Glutamatergic neuron (in vitro differentiated cells): ENCODE measurements around the gene THAP8. TPM values are rescaled to one million over a fixed set of nuclear protein-coding genes. Genes with fewer than 3 reads are reported as not detected.

Experiments used
- DNase-seq: peaks from one replicate; pipeline ENCODE4 v3.0.0; 2022
- H3K27ac Mint-ChIP-seq: one replicate; pipeline ENCODE4 v1.8.0; 2020; ENCODE audit warnings: mild to moderate bottlenecking, mixed read lengths, inconsistent platforms; ENCODE audit not compliant: unreplicated experiment
- H3K27me3 Mint-ChIP-seq: one replicate; pipeline ENCODE4 v1.8.0; 2020; ENCODE audit warnings: mild to moderate bottlenecking, moderate library complexity, mixed read lengths, inconsistent platforms; ENCODE audit not compliant: unreplicated experiment
- H3K36me3 Mint-ChIP-seq: one replicate; pipeline ENCODE4 v1.8.0; 2020; ENCODE audit warnings: mild to moderate bottlenecking, mixed read lengths, inconsistent platforms; ENCODE audit not compliant: unreplicated experiment
- H3K4me1 Mint-ChIP-seq: one replicate; pipeline ENCODE4 v1.8.0; 2020; ENCODE audit warnings: mild to moderate bottlenecking, low read depth, mixed read lengths, inconsistent platforms; ENCODE audit not compliant: unreplicated experiment
- H3K4me3 Mint-ChIP-seq: one replicate; pipeline ENCODE4 v1.8.0; 2020; ENCODE audit warnings: mild to moderate bottlenecking, mixed read lengths, inconsistent platforms; ENCODE audit not compliant: unreplicated experiment
- H3K9me3 Mint-ChIP-seq: one replicate; pipeline ENCODE4 v1.8.0; 2020; ENCODE audit warnings: mild to moderate bottlenecking, moderate library complexity, mixed read lengths, inconsistent platforms; ENCODE audit not compliant: unreplicated experiment
- CTCF ChIP-seq: fragments of 200-600 bp; sonication (generic); IDR thresholded peaks from one replicate; pipeline ENCODE4 v1.5.0; 2021; ENCODE audit not compliant: partially characterized antibody, unreplicated experiment
- total RNA-seq: library from RNA; stranded (reverse); fragmentation: NEBNext Ultra II Directional; extraction: Animal tissue kit (Norgen Biotek cat#: 25700); gene quantifications from one replicate; pipeline ENCODE4 v1.2.1, GENCODE V29; 2021; ENCODE audit not compliant: unreplicated experiment

The THAP8 gene
- total RNA-seq, 1 donor from 2014 or later, result 10.1 TPM

DNA sequence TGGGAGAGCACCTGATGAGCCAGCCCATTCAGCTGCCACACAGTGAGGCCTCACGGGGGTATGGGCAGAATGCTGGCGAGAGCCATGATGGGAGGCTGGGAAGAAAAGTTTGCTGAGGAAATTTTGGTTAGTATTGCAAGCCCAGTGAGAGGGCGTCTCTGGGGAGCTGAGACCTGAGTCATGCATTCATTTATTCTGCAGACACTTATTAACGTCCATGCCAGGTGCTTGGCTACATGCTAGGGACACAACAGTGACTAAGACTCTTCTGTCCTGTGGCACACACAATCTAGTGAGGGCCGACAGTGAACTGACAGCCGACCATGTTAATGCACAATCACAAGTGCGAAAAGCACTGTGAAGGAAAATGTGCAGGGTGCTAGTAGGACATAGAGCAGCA, 27.8 kb upstream of the THAP8 start:
- Mint-ChIP-seq H3K4me3 (no peak overlapping the region), H3K27me3 (peaks cover 2% of the 10 kb centered on the region), H3K27ac (no peak overlapping the region), H3K36me3 (peaks cover 5% of the 10 kb centered on the region), H3K9me3 (no peaks in the 10 kb centered on the region), H3K4me1 (peaks cover 3% of the 10 kb centered on the region)
- TF ChIP-seq CTCF, result no peak
- DNase-seq, result no peak

DNA sequence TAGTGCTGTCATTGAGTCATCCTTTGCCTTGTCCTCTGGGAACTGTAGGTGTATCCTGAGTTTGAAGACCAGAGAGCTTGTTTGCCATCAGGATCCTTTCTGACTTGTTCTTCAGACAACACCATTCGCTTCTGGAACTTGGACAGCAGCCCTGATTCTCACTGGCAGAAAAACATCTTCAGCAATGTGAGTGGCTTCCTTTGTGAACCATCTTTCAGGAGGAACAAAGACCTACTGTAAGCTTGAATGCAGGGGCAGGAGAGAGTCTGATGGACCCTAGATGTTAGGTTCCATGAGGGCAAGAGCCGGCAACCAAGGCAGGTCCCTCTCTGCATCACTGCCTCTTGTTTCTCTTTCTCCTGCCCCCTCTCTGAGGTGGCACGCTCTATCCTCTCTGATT, 27.3 kb upstream of the THAP8 start:
- TF ChIP-seq CTCF, result no peak
- no peak for DNase-seq
- Mint-ChIP-seq H3K27ac (no peak overlapping the region), H3K4me3 (no peak overlapping the region), H3K27me3 (peaks cover 2% of the 10 kb centered on the region), H3K4me1 (peaks cover 3% of the 10 kb centered on the region), H3K36me3 (peaks cover 5% of the 10 kb centered on the region), H3K9me3 (no peaks in the 10 kb centered on the region)

DNA sequence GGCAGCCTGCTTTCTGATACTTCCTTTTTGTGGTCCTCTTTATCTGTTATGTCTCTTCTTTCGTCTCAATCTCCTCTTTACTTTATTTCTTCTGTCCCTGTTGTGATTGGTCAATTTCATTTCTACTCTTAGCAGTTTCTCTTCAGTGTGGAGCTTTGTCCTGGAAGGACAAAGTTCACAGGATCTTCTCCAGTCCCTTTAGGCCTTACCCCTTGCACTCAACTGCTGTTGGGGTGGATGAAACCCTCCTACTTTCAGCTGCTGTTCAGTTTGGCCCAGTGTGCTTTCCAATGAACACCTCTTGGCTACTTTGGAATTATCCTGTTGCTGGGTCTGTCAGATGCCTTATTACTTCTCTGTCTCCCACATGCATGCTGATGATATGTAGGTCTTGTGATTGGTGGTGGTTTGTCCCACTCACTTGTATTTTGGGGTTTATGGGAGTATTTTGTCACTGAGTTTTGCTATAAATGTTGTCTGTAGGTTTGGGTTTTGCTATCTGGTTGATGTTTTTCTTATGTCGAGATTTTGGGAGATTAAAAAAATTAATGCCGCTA, 25.4 kb upstream of the THAP8 start:
- H3K36me3 Mint-ChIP-seq, result peaks cover 5% of the 10 kb centered on the region
- H3K27ac Mint-ChIP-seq, result no peak overlapping the region
- H3K27me3 Mint-ChIP-seq, result no peaks in the 10 kb centered on the region
- H3K9me3 Mint-ChIP-seq, result no peaks in the 10 kb centered on the region
- no peak for TF ChIP-seq CTCF
- DNase-seq, result no peak
- H3K4me3 Mint-ChIP-seq, result no peak overlapping the region
- peaks cover 3% of the 10 kb centered on the region for H3K4me1 Mint-ChIP-seq

GRCh38 chr19:36073121-36073876, 19.2 kb upstream of the THAP8 start:
- H3K9me3 Mint-ChIP-seq, result no peaks in the 10 kb centered on the region
- no peaks in the 10 kb centered on the region for H3K36me3 Mint-ChIP-seq
- peaks cover under 1% of the 10 kb centered on the region for H3K4me1 Mint-ChIP-seq

More at GRCh38 chr19:36073121-36073876, 19.2 kb upstream of the THAP8 start:
- no peak overlapping the region for H3K4me3 Mint-ChIP-seq
- H3K27ac Mint-ChIP-seq, result peak overlapping the region; percentile 29
- H3K27me3 Mint-ChIP-seq, result peaks cover 2% of the 10 kb centered on the region
- no peak for DNase-seq
- TF ChIP-seq CTCF, result no peak
